HPDE6-E6E7 (cell line): ENCODE measurements around the gene NCOR1.
A peak's percentile ranks its signal among the peaks of the same experiment; 100 is the strongest.
"Not testable (repeated sequence)": the region's sequence is repeated elsewhere in the genome, so short reads cannot be mapped to it uniquely, and the experiment has no call there.

Experiments
- DNase-seq: peaks from one replicate; pipeline ENCODE4 v3.0.0; 2011; ENCODE audit warnings: missing footprints; ENCODE audit errors: extremely low spot score

The NCOR1 gene

GRCh38 chr17:16148596-16148995, 66.7 kb downstream of the NCOR1 start:
- DNase-seq, result no peak

GRCh38 chr17:16145319-16145890, 69.9 kb downstream of the NCOR1 start:
- DNase-seq, result not testable (repeated sequence)

GRCh38 chr17:16141685-16142084, 73.6 kb downstream of the NCOR1 start:
- DNase-seq, result no peak

DNA sequence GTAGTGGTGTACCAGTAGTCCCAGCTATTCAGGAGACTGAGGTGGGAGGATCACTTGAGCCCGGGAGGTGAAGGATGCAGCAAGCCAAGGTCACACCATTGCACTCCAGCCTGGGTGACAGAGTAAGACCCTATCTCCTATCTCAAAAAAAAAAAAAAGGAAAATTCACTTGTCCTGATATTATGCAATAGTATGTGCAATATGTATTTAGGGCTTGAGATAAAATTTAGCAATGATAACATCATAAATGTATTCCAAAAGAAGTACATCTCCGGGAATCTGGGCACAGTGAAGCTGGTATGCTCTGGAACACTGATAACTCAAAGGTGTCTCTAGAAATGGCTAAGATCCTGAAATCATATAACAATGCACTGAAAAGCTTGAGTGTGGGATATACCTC, 74.5 kb downstream of the NCOR1 start:
- DNase-seq, result no peak

DNA sequence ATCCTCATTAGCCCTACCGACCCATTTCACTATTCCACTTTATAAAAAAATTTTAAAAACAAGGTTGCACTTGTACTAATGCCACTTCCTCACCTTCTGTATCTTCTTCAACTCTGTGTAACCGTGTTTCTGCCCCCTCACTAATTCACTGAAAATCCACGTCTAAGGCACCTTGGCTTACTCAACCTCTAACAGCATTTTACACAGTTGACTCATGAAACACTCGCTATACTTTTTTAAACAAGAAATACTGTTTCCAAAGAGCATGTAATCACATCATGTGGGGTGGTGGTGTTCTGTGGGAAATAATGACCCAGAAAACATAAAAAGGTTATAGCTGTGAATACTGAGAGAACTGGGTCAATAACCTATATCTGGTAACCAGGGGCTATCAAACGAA, 79.9 kb downstream of the NCOR1 start:
- DNase-seq, result no peak

DNA sequence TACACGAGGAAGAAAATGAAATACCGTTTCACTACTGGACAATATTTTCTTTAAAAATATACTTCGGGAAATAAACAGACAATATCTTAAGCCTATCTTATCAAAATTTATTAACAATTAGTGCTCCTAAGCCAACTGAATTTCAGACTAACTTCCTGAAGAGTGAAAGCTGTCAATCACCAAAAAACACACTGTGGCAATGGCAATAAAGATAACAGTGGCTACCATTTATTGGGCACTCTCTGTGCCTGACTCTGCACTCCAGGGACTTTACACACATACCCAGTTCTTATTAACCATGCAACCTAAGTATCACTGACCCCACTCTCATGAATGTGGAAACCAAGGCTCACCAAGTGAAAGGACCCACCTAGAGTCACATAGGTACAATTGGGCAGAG, 83.7 kb downstream of the NCOR1 start:
- DNase-seq, result no peak

DNA sequence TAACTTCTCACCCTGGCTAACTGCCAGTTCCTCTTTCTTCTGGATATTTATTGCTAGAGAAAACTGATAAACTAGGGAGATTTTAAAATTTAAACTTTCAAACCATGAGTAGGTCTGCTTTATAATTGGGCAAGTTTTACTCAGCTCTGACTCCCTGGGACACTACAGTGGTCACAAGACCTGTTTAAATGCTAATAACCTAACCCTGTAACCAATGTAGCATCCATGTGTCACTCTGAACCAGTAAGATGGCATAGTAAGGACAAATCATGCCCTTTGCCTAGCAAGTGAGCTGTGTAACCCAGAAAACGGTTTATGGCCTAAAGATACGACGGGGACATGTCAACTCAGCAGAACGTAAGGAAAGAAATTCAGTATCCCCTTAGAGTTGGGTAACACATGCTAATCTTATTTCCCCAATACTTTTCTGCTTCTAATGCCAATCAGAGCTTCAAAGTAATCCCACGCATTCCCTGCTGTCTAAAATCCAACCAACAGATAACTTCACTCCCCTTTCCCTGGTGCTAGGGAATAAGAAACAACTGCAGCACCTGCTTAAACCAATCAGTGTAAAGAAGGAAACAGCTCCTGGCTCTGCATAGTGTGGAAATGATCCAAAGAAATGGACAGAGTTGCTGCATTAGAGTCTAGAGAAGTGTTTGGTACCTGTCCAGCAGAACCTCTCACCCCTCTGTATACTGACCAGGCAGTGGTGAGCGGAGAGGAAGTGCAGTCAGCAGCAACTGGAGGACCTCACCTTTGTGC, 85.7 kb downstream of the NCOR1 start:
- no peak for DNase-seq

GRCh38 chr17:16123531-16123930, 91.8 kb downstream of the NCOR1 start:
- no peak for DNase-seq

- DNase-seq, result no peak
These were observed 92.5 kb downstream of the NCOR1 start for GRCh38 chr17:16122697-16123434.

GRCh38 chr17:16121915-16122314, 93.4 kb downstream of the NCOR1 start:
- DNase-seq, result peak; percentile 25

DNA sequence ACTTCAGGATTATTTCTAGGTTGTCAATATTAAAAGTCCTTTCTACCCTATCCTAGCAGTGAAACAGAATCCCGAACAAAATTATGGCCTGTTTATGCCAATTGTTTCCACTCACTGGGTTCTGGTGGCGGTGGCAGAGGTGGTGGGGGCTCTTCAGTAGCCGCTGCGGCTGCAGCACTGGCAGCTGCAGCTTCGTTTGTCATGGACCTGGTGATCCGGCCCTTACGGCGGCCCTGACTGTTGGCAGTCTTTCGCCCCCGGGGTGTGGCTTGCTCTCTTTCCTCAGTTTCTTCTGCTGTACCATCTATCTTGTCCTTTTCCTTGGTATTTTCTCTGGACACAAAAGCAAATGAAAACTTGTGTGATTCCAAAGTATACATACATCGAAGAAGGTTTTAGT, 94.4 kb downstream of the NCOR1 start:
- DNase-seq, result no peak

- no peak for DNase-seq
These were observed 98.2 kb downstream of the NCOR1 start for GRCh38 chr17:16117149-16117548.

- DNase-seq, result not testable (repeated sequence)
These were observed 100.1 kb downstream of the NCOR1 start for GRCh38 chr17:16115077-16115698.

DNA sequence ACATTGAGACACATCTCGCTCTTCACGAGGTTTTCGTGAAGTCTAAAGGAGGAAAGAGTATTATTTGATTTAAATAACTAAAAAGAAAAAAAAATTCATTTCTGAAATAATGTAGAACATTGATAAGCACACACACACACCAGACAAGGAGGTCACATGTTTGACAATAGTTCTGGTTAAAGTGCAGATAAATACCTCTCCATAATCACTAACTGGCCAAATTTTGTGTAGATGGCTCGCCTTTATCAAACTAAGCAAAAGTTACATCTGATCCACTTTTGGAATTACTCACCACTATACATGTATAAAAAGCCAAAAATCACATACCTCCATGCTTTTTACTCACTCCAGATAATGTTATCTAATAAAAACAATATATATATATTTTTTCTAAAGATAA, 106.5 kb downstream of the NCOR1 start:
- no peak for DNase-seq

GRCh38 chr17:16108386-16108785, 106.9 kb downstream of the NCOR1 start:
- DNase-seq, result no peak

DNA sequence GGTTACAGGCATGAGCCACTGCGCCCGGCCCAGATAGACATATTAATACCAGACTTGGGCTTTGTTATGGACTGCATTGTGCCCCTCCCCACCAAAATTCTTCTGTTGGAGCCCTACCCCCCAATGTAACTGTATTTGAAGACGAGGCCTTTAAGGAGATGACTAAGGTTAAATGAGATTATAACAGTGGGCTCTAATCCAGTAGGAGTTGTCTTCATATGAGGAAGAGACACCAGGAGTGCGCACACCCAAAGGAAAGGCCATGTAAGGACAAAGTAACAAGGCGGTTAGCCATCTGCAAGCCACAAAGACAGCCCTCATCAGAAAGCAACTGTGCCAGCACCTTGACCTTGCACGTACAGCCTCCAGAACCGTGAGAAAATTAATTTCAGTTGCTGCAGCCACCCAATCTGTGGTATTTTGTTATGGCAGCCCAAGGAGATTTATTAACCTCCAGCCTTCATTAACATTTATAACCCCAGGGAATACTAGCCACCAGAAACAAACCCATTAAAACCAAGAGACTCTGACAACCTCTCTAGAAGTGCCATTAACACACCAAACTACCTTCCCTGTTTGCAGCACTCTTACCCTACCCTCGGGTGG, 108.1 kb downstream of the NCOR1 start:
- DNase-seq, result no peak

GRCh38 chr17:16106161-16106891, 109.0 kb downstream of the NCOR1 start:
- no peak for DNase-seq

DNA sequence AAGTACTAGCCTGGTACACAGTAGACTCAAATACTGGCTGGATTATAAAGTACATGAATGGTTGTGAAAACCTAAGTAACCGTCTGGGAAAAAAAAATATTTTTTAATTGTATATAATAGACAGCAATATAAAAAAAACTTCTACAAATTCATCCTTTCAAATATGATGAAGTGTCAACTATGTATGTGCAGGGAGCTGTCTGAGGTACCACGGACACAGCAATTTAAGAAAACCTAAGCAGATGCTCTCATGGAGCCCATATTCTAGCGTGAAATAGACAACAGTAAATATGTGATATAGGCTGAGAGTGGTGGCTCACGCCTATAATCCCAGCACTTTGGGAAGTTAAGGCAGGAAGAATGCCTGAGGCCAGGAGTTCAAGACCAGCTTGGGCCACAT, 111.1 kb downstream of the NCOR1 start:
- DNase-seq, result no peak

- DNase-seq, result no peak
These were observed 113.9 kb downstream of the NCOR1 start for GRCh38 chr17:16101440-16101839.

DNA sequence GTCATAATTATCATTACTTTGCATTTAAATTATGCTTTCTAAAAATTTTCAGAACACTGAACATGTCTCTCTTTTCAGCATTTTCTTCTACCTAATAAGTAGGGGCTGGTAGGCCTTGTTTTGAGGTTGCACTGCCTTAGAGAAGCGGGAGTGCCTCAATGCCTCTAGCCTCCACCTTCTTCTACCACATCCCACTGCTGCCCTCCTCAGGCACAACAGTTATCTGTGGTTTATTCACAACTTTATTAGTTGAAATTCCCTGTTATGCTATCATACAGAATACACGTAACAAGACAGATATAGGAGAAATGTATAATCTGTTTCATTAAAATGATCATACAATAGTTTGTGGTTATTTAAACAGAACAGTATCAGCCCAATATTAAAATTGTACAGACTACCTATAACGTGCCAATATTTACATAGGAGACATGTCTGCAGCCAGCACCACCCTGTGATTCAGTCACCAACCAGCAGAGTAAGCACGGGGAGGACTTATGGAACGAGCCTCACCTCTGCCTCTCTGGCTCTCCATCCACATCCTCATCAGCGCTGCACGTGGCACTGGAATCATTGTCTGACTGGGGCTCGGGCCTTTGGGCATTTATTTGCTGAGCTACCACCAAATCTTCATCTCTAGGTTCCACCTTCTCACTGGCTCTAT, 114.5 kb downstream of the NCOR1 start:
- no peak for DNase-seq

- DNase-seq, result no peak
These were observed 123.6 kb downstream of the NCOR1 start for GRCh38 chr17:16091773-16092172.
